Body of pancreas (tissue), 4 donors: Measurements from ENCODE around the gene PTPRM. TPM values are rescaled to one million over a fixed set of nuclear protein-coding genes. Genes with fewer than 3 reads are reported as not detected.

ENCODE experiments used
- ATAC-seq: fragments of 150-250 bp; one replicate; pipeline ENCODE4 v1.9.1; 2016
- DNase-seq, 4 donors: peaks; one replicate each; pipeline ENCODE4 v3.0.0-alpha.2; 2019
- H3K27ac ChIP-seq, 4 donors: fragments of 200-600 bp; sonication (generic); 1 replicate in 3 of 4; 2 replicates in 1 of 4; pipeline versions ENCODE4 v1.5.1 to v1.6.1; 2016 to 2019; ENCODE audit warnings: mild to moderate bottlenecking in 1 of 4, mixed read lengths in 1 of 4, moderate library complexity in 1 of 4
- H3K27me3 ChIP-seq, 2 donors: fragments of 200-600 bp; sonication (generic); one replicate each; pipeline ENCODE4 v1.6.0; 2016; ENCODE audit warnings: mild to moderate bottlenecking in 1 of 2
- H3K36me3 ChIP-seq, 2 donors: fragments of 200-600 bp; sonication (generic); replicated peaks in 1 of 2; 2 replicates each; pipeline ENCODE4 v1.5.1; 2016; ENCODE audit warnings: low read depth in 2 of 2; ENCODE audit not compliant: insufficient read depth in 1 of 2
- H3K4me1 ChIP-seq: fragments of 200-600 bp; sonication (generic); one replicate; pipeline ENCODE4 v1.6.0; 2016
- H3K4me3 ChIP-seq, 2 donors: fragments of 200-600 bp; sonication (generic); 1 replicate in 1 of 2; 2 replicates in 1 of 2; pipeline ENCODE4 v1.5.1; 2016 to 2019
- H3K9me3 ChIP-seq, 3 donors: fragments of 200-600 bp; sonication (generic); 1 replicate in 2 of 3; 2 replicates in 1 of 3; pipeline ENCODE4 v1.5.1; 2016
- CTCF ChIP-seq, 7 experiments: fragments of 450-650 bp in 4 of 7; fragments of 200-600 bp in 3 of 7; sonication (generic) in 3 of 7; IDR thresholded peaks; one replicate each; pipeline ENCODE4 v1.5.1; 2016 to 2019; ENCODE audit warnings: antibody characterized with exemption in 7 of 7
- POLR2A ChIP-seq, 3 donors: fragments of 450-650 bp; IDR thresholded peaks; one replicate each; pipeline ENCODE4 v1.6.1; 2016; ENCODE audit warnings: antibody characterized with exemption in 3 of 3, mild to moderate bottlenecking in 2 of 3
- whole genome bisulfite sequencing, 2 donors: methylation state at CpG; one replicate each; pipeline ENCODE4 v1.1.5; 2017; 5-methylcytosine and 5-hydroxymethylcytosine counted together
- intact Hi-C: fragments of 100-400 bp; cut with DNase I; formaldehyde crosslinking; loops from one replicate; pipeline ENCODE4 v1.15.1; 2023
- total RNA-seq, 2 donors: library from RNA; depleted of rRNA; stranded (reverse); fragments of >200 nt; gene quantifications; one replicate each; pipeline ENCODE4 v1.1.0, GENCODE V29; 2016

PTPRM gene
- total RNA-seq, 2 donors from 2014 or later: 38.2 to 48.0 TPM

GRCh38 chr18:8296886-8297616 is 729.9 kb downstream of the PTPRM start:
- Histone ChIP-seq H3K27ac (no peak overlapping the region), H3K4me1 (peaks cover 12% of the 10 kb centered on the region), H3K4me3 (no peak overlapping the region), H3K9me3 (no peaks in the 10 kb centered on the region), H3K27me3 (no peaks in the 10 kb centered on the region), H3K36me3 (no peaks in the 10 kb centered on the region)
- intact Hi-C loops: no loop called here
- TF ChIP-seq CTCF (IDR thresholded peaks at IDR 0.05) (no peak), POLR2A (IDR thresholded peaks at IDR 0.05) (no peak)
- ATAC-seq (no peak), DNase-seq (no peak)
- WGBS, 2 donors: 91 to 92% methylated on average over 16 of the region's 16 CpGs

- DNase-seq (no peak), ATAC-seq (no peak)
- intact Hi-C loops: no loop called here
- no peak overlapping the region for H3K27ac ChIP-seq
- no peaks in the 10 kb centered on the region for H3K9me3 ChIP-seq
- H3K36me3 ChIP-seq: no peaks in the 10 kb centered on the region
- WGBS, 2 donors: 93% methylated on average over 2 of the region's 2 CpGs; no CpG with 5 or more reads in 1 of the 2 donors
- H3K27me3 ChIP-seq: no peaks in the 10 kb centered on the region
- TF ChIP-seq POLR2A (IDR thresholded peaks at IDR 0.05) (no peak), CTCF (IDR thresholded peaks at IDR 0.05) (no peak)
- peaks cover 12% of the 10 kb centered on the region for H3K4me1 ChIP-seq
- H3K4me3 ChIP-seq: no peak overlapping the region
These were observed 731.1 kb downstream of the PTPRM start for GRCh38 chr18:8298186-8298585.

GRCh38 chr18:8299054-8299980 is 732.2 kb downstream of the PTPRM start:
- no peak for TF ChIP-seq CTCF (IDR thresholded peaks at IDR 0.05)
- no peak for TF ChIP-seq POLR2A (IDR thresholded peaks at IDR 0.05)
- ATAC-seq (no peak), DNase-seq (peak in 2 of 4 donors; percentile 20 to 22)
- H3K27me3 ChIP-seq: no peaks in the 10 kb centered on the region
- H3K9me3 ChIP-seq: no peaks in the 10 kb centered on the region
- WGBS, 2 donors: 59 to 61% methylated on average over 8 of the region's 8 CpGs
- no peak overlapping the region for H3K27ac ChIP-seq
- no peak overlapping the region for H3K4me3 ChIP-seq
- H3K36me3 ChIP-seq: no peaks in the 10 kb centered on the region
- H3K4me1 ChIP-seq: peaks cover 12% of the 10 kb centered on the region
- intact Hi-C loops: no loop called here

- Histone ChIP-seq H3K9me3 (no peaks in the 10 kb centered on the region), H3K27me3 (no peaks in the 10 kb centered on the region), H3K4me1 (peaks cover 12% of the 10 kb centered on the region), H3K27ac (no peak overlapping the region), H3K36me3 (no peaks in the 10 kb centered on the region), H3K4me3 (no peak overlapping the region)
- DNase-seq: no peak
- intact Hi-C loops: no loop called here
- TF ChIP-seq CTCF (IDR thresholded peaks at IDR 0.05) (no peak), POLR2A (IDR thresholded peaks at IDR 0.05) (no peak)
- WGBS, 2 donors: 88 to 93% methylated on average over 6 of the region's 6 CpGs
- ATAC-seq: no peak
These were observed 733.8 kb downstream of the PTPRM start for GRCh38 chr18:8300751-8301410.
